ENCODE measurements around the gene USP15.

The USP15 gene

GRCh38 chr12:62282057-62282774 is 22.0 kb downstream of the USP15 start:
- Histone ChIP-seq H3K36me3 (ENCODE audit: control insufficient read depth, insufficient read depth, low read length) (no peaks in the 10 kb centered on the region), H3K4me2 (ENCODE audit: low read length) (no peak overlapping the region), H3K27ac (no peak overlapping the region), H3K79me2 (peaks cover 38% of the 10 kb centered on the region), H3K27me3 (ENCODE audit: control insufficient read depth, insufficient read depth, low read length) (no peaks in the 10 kb centered on the region), H3K4me1 (peaks cover 6% of the 10 kb centered on the region), H2AFZ (no peak overlapping the region), H3K9ac (no peak overlapping the region), H3K9me3 (ENCODE audit: control insufficient read depth, low read length) (no peaks in the 10 kb centered on the region), H3K4me3 (ENCODE audit: low read depth, low read length) (no peak overlapping the region)
- TF ChIP-seq CTCF (IDR thresholded peaks at IDR 0.05), result no peak

DNA sequence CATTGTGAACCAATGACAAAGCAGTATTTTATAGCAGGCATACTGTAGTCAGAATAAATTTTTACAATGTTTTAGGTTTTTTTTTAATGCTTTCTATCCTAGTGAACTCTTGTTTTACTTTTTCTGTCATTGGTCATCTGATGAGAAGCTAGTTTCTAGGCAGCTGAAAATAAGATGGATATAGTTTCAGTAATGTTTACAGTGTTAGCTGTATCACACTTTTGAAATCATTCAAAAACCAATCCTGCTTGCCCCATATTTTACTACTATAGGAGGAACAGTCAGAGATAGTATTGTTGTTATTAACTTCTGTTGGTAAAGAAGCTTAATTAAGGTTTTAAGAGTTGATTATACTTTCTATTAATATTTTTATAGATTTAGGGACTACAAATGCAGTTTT is 24.5 kb downstream of the USP15 start:
- Histone ChIP-seq H3K79me2 (peaks cover 47% of the 10 kb centered on the region), H3K9me3 (ENCODE audit: control insufficient read depth, low read length) (no peaks in the 10 kb centered on the region), H3K36me3 (ENCODE audit: control insufficient read depth, insufficient read depth, low read length) (no peaks in the 10 kb centered on the region), H3K27me3 (ENCODE audit: control insufficient read depth, insufficient read depth, low read length) (no peaks in the 10 kb centered on the region), H3K4me3 (ENCODE audit: low read depth, low read length) (no peak overlapping the region), H3K4me1 (peaks cover 6% of the 10 kb centered on the region), H3K27ac (no peak overlapping the region), H3K4me2 (ENCODE audit: low read length) (no peak overlapping the region), H2AFZ (no peak overlapping the region), H3K9ac (no peak overlapping the region)
- TF ChIP-seq CTCF (IDR thresholded peaks at IDR 0.05), result no peak

- TF ChIP-seq CTCF (IDR thresholded peaks at IDR 0.05), result no peak
- Histone ChIP-seq H3K4me3 (ENCODE audit: low read depth, low read length) (no peak overlapping the region), H2AFZ (no peak overlapping the region), H3K9ac (no peak overlapping the region), H3K79me2 (peaks cover 51% of the 10 kb centered on the region), H3K27me3 (ENCODE audit: control insufficient read depth, insufficient read depth, low read length) (no peaks in the 10 kb centered on the region), H3K9me3 (ENCODE audit: control insufficient read depth, low read length) (no peaks in the 10 kb centered on the region), H3K36me3 (ENCODE audit: control insufficient read depth, insufficient read depth, low read length) (no peaks in the 10 kb centered on the region), H3K27ac (no peak overlapping the region), H3K4me1 (peaks cover 6% of the 10 kb centered on the region), H3K4me2 (ENCODE audit: low read length) (no peak overlapping the region)
These were observed 25.1 kb downstream of the USP15 start for GRCh38 chr12:62285284-62285683.

DNA sequence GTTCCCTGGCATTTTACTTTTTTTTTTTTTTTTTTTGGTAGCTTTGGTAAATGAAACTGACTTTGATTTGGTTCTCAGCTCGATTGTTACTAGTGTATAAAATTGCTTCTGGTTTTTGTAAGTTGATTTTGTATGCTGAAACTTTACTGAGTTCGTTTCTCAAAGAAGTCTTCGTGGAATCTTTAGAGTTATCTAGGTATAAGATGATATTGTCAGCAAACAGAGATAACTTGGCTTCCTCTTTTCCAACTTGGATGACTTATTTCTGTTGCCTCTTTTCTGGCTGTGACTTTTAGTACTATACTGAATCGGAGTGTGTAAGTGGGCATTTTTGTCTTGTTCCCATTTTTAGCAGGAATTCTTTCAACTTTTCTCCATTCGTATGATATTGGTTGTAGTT is 28.1 kb downstream of the USP15 start:
- no peak overlapping the region for H3K27ac ChIP-seq
- no peak overlapping the region for H2AFZ ChIP-seq
- H3K4me1 ChIP-seq, result peaks cover 6% of the 10 kb centered on the region
- peaks cover 57% of the 10 kb centered on the region for H3K79me2 ChIP-seq
- no peak overlapping the region for H3K4me3 ChIP-seq (ENCODE audit: low read depth, low read length)
- no peak for TF ChIP-seq CTCF (IDR thresholded peaks at IDR 0.05)
- H3K27me3 ChIP-seq (ENCODE audit: control insufficient read depth, insufficient read depth, low read length), result no peaks in the 10 kb centered on the region
- no peaks in the 10 kb centered on the region for H3K36me3 ChIP-seq (ENCODE audit: control insufficient read depth, insufficient read depth, low read length)
- no peak overlapping the region for H3K4me2 ChIP-seq (ENCODE audit: low read length)
- no peaks in the 10 kb centered on the region for H3K9me3 ChIP-seq (ENCODE audit: control insufficient read depth, low read length)
- no peak overlapping the region for H3K9ac ChIP-seq

- no peaks in the 10 kb centered on the region for H3K9me3 ChIP-seq (ENCODE audit: control insufficient read depth, low read length)
- no peaks in the 10 kb centered on the region for H3K27me3 ChIP-seq (ENCODE audit: control insufficient read depth, insufficient read depth, low read length)
- H3K36me3 ChIP-seq (ENCODE audit: control insufficient read depth, insufficient read depth, low read length), result no peaks in the 10 kb centered on the region
- no peak overlapping the region for H3K4me3 ChIP-seq (ENCODE audit: low read depth, low read length)
- H3K4me2 ChIP-seq (ENCODE audit: low read length), result no peak overlapping the region
- no peak overlapping the region for H2AFZ ChIP-seq
- no peak for TF ChIP-seq CTCF (IDR thresholded peaks at IDR 0.05)
- no peak overlapping the region for H3K9ac ChIP-seq
- H3K79me2 ChIP-seq, result peaks cover 60% of the 10 kb centered on the region
- H3K27ac ChIP-seq, result no peak overlapping the region
- H3K4me1 ChIP-seq, result peaks cover 4% of the 10 kb centered on the region
These were observed 30.6 kb downstream of the USP15 start for GRCh38 chr12:62290846-62291245.

Measured in parathyroid adenoma (tissue), 2 donors.